Astrocyte of the cerebellum (primary cell): ENCODE measurements around the gene STX8.

ENCODE experiments used
- DNase-seq: peaks from one replicate; pipeline ENCODE4 v3.0.0-alpha.2; 2011; ENCODE audit warnings: low read depth
- H3K4me3 ChIP-seq: 2 replicates; pipeline ENCODE4 v1.5.1; 2011; ENCODE audit warnings: mild to moderate bottlenecking, low read depth, low read length, moderate library complexity
- in situ Hi-C: cut with HindIII; loops from 2 replicates; pipeline ENCODE4 v1.10.0; 2017; ENCODE audit warnings: low sequenced_read_pairs
- TF ChIP-seq, protein P1 (sequence below): IDR thresholded peaks from 2 replicates; pipeline ENCODE4 v1.5.1; 2012; ENCODE audit warnings: low read length, low read depth, moderate library complexity, mild to moderate bottlenecking; ENCODE audit errors: missing control alignments

STX8 gene

DNA sequence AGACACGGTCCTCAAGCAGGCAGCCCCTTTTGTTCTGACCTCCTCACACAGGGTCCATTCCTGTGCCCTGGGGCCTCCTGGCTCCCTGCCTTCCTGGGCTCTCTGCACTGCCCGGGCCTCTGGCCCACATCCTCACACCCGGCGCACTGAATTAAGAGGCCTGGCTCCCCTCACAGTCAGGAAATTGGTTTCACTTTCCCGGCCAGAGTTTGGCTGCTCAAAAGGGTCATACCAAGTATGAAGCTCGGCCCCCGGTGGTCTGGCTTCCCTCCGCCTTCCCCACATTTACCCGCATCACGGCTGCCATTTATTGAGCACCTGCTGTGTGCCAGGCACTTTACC lies 334.3 kb downstream of the STX8 start:
- TF ChIP-seq, protein P1, sequence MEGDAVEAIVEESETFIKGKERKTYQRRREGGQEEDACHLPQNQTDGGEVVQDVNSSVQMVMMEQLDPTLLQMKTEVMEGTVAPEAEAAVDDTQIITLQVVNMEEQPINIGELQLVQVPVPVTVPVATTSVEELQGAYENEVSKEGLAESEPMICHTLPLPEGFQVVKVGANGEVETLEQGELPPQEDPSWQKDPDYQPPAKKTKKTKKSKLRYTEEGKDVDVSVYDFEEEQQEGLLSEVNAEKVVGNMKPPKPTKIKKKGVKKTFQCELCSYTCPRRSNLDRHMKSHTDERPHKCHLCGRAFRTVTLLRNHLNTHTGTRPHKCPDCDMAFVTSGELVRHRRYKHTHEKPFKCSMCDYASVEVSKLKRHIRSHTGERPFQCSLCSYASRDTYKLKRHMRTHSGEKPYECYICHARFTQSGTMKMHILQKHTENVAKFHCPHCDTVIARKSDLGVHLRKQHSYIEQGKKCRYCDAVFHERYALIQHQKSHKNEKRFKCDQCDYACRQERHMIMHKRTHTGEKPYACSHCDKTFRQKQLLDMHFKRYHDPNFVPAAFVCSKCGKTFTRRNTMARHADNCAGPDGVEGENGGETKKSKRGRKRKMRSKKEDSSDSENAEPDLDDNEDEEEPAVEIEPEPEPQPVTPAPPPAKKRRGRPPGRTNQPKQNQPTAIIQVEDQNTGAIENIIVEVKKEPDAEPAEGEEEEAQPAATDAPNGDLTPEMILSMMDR, result no peak
- peak; percentile 51 for DNase-seq
- in situ Hi-C loops, result no loop called here
- no peak overlapping the region for H3K4me3 ChIP-seq

DNA sequence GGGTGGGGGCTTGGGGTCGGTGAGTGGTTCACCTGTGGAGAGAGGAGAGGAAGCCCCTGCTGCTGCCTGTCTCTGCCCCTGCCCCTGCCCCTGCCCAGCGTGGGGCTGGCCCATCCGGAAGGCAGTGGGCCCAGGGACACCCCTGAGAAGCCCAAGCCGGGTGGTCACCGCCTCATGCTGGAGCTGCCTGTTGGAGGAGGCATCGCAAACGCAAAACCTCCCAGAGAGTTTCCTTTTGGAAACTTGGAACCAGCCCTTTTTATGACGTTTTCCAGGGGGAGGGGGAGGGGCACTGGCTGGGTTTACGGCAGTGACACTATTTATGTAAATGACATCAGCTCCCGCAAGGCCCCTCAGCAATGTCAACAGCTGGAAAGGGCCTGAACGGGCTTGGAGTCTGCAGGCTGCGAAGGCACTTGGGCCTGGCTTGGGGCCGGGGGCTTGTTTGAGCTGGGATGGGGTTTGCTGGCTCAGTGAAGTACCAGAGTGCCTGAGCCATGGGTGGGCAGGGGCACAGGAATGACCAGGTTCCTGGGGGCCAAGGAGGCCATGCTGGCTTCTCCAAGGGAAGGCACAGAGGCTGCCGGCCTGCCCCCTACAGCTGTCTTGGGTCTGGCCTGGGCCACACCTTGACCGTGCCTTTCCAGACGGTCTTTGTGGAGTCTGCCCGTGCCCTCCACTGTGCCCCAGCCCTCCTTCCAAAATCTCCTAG lies 334.8 kb downstream of the STX8 start:
- no peak for DNase-seq
- no peak overlapping the region for H3K4me3 ChIP-seq
- in situ Hi-C loops, result no loop called here
- TF ChIP-seq, protein P1, result no peak

DNA sequence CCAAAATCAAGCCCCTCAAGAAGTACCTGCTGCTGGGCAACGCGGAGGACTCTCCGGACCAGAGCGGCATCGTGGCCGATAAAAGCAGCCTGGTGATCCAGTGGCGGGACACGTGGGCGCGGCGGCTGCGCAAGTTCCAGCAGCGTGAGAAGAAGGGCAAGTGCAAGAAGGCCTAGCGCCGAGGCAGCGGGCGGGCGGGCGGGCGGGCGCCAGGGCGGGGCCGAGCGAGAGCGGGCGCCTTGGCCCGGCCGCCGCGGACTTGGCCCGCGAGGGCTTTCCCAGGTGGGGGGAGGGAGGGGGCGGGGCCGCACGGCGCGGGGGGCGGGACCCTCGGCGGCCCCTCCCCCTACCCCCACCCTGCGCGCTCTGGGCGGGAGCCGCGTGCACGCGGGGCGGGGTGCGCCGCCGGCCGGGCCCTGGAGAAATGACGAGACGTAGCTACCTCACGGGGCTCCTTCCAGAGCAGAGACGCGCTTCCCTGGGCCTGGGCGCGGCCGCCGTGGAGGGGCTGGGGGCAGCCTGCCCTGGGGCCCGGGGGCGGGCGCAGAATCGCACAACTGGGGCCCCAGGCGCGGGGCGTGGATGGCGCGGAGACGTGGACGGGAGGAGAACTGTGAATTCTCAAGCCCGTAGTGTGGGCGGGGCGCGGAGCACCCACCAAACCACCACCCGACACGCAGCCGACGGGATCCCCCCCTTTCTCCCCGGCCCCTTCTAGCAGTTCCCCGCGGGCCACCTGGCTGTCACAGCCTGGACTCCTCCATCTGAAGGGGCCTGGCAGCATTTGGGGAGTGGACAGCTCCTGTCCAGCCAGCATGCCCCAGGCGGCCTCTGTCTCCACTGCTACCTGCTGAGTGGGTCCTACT lies 335.6 kb downstream of the STX8 start:
- in situ Hi-C loops, result no loop called here
- H3K4me3 ChIP-seq, result peak overlapping the region; percentile 26
- TF ChIP-seq, protein P1, result no peak
- no peak for DNase-seq

DNA sequence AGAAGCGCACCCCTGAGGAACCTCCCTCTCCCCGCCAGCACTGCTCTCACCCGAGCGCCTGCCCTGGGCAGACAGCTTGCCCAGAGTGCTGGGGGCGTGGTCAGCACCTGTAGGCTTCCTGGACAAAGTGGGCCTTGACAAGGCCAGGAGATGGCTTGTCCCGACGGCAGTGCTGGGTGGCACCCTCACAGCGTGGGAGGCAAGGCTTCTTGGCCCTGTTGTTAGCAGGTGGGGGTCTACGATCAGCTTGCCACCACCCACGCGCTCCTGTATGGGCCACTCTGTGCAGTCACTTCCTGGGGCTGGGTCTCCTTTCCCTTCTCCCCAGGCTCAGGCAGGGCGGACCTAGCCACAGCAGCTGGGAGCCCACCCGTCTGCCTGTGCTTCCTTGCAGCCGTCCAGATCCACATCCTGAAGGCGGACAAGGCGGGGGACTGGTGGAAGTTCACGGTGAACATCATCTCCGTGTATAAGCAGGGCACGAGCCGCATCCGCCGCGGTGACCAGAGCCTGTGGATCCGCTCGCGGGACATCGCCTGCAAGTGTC lies 336.3 kb downstream of the STX8 start:
- TF ChIP-seq, protein P1, result no peak
- peak overlapping the region; percentile 10 for H3K4me3 ChIP-seq
- in situ Hi-C loops, result no loop called here
- no peak for DNase-seq

DNA sequence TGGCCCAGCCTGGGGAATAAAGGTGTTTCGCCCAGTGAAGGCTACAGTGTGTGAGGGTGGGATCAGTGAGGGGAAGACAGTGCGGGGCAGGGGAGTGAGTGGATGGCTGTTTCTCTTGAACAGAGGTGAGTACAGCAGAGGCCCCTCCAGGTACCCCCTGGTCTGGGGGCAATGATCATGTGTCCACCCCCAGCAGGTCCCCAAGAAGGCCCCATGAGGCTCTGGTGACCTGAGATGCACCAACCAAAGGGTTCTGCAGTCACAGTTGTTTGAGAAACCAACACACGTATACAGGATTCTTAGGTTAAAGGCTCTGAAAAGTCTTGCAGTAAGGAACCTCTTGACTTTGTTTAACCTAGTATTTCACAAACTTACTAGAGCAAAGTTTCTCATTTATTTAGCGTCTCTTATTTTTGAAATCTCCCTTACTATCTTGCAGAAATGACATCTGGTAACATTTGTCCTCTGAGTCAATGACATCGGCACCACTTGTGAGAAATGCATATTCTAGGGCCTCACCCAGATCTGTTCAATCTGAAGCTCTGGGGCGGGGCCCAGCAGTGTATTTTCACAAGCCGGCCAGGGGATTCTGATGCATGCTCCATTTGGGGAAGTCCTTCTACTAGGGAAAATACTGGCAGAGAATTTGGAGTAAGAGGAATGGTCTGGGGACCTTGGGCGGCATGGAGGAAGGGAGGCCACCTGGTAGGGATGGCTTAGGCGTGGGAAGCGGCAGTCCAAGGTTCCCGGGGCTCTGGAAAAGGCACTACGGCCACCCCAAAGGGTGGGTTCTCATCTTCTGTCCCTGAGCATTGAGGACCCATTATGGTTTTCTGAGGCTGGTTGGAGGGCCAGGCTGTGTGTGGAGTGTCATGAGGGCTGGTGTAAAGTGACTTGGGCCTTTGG lies 337.0 kb downstream of the STX8 start:
- in situ Hi-C loops, result no loop called here
- no peak for DNase-seq

More for the DNA sequence above, 337.0 kb downstream of the STX8 start:
- TF ChIP-seq, protein P1, result no peak
- no peak overlapping the region for H3K4me3 ChIP-seq
